ENCODE measurements around the gene GJB1.
"Not testable (repeated sequence)": the region's sequence is repeated elsewhere in the genome, so short reads cannot be mapped to it uniquely, and the experiment has no call there.

Gene GJB1

DNA sequence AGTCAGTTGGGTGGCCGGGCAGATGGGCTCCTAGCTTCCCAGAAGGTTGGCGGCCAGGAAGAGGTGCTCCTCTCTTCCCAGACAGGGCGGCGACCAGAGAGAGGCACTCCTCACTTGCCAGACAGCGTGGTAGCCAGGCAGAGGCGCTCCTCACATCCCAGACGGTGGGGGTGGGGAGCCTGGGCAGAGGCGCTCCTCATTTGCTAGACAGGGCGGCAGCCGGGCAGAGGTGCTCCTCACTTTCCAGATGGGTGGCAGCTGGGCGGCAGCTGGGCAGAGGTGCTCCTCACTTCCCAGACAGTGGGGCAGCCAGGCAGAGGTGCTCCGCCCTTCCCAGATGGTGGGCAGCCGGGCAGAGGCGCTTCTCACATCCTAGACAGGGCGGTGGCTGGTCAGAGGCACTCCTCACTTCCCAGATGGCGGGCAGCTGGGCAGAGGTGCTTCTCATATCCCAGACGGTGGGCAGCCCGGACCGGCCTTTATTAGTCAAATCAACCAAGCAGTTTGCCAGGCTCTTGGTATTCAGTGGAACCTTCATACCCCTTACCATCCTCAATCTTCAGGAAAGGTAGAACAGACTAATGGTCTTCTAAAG lies 46.9 kb downstream of the GJB1 start:
- no peak for DNase-seq

DNA sequence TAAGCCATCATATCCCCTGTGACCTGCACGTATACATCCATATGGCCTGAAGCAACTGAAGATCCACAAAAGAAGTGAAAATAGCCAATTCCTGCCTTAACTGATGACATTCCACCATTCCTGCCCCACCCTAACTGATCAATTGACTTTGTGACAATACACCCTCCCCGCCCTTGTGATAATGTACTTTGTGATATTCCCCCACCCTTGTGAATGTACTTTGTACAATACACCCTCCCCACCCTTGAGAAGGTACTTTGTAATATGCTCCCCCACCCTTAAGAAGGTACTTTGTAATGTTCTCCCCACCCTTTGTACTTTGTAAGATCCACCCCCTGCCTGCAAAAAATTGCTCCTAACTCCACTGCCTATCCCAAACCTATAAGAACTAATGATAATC lies 49.3 kb downstream of the GJB1 start:
- DNase-seq = not testable (repeated sequence)
